Measurements from ENCODE around the gene SGMS1.

DNA sequence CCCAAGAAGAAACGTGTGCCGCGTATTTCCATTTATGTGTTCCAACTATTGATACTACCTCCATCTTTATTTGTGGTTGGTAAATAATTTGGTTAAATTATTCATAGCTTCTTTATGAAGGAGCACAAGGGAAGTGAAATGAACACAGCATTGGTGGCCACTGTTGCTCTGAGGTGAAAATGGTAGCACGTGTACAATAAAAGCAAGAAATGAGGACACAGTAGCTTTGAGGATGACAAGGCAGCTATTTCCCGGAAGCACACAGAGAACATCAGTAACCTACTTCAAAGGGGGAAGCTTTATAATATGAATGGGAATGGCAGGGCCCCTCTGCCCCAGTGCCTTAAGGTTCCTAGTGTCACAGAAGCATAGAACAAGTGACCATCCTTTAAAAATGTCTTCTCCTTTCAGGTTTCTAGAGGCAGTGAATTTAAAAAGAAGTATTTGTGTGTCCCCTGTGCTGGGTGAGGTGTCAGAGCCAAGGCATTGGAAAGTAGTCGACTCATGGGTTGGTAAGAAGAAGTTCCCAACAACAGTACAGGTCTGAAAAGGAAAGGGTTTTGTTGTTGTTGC is 78.8 kb downstream of the SGMS1 start:
- TF ChIP-seq CTCF (IDR thresholded peaks at IDR 0.05 in 8 of 11, conservative IDR thresholded peaks at IDR 0.05 in 3 of 11) (no peak), POLR2A (IDR thresholded peaks at IDR 0.05) (no peak), POLR2AphosphoS5 (IDR thresholded peaks at IDR 0.05) (no peak)
